ENCODE data around the gene MCC. TPM values are rescaled to one million over a fixed set of nuclear protein-coding genes. Genes with fewer than 3 reads are reported as not detected.

MCC gene
- total RNA-seq, 1 donor from 2014 or later = 26.9 TPM

DNA sequence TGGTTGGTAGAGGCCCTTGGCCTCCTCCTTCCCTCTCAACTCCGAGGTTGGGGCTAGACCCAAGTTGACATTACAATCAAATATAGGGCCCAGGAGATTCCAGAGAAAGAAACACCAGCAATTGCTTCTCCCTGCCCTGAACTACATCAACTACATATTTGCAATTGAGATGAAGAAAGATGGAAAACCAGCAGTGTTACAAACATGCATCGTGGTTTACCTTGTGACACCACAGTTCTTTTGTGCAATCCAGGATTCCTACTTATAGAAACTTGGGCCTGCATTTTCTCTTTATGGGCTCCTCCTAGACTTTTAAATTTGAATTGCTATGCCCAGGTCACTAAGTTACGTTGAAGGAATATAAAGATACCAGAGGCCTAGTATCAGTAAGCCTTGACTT lies 384.9 kb downstream of the MCC start:
- Histone ChIP-seq H3K27me3 (ENCODE audit: insufficient read depth, low read length) (no peaks in the 10 kb centered on the region), H3K9ac (ENCODE audit: low read length) (no peak overlapping the region), H3K4me3 (ENCODE audit: insufficient read depth, low read depth, low read length) (no peak overlapping the region), H4K20me1 (ENCODE audit: insufficient read depth, low read length) (peaks cover 4% of the 10 kb centered on the region), H3K4me2 (ENCODE audit: low read length) (no peak overlapping the region), H3K4me1 (ENCODE audit: insufficient read depth, low read length) (no peaks in the 10 kb centered on the region), H2AFZ (ENCODE audit: low read depth, low read length) (no peak overlapping the region), H3K9me3 (ENCODE audit: insufficient read depth, low read depth, low read length) (no peaks in the 10 kb centered on the region), H3K79me2 (ENCODE audit: insufficient read depth, low read length) (no peaks in the 10 kb centered on the region), H3K27ac (ENCODE audit: low read depth, low read length) (no peak overlapping the region), H3K36me3 (ENCODE audit: insufficient read depth, low read length) (peaks cover 2% of the 10 kb centered on the region)
- Mint-ChIP-seq H3K36me3 (ENCODE audit: low read depth, unreplicated experiment) (peaks cover 10% of the 10 kb centered on the region), H3K4me1 (ENCODE audit: low read depth, unreplicated experiment) (peaks cover 3% of the 10 kb centered on the region), H3K9me3 (ENCODE audit: unreplicated experiment) (no peaks in the 10 kb centered on the region), H3K27ac (ENCODE audit: unreplicated experiment) (no peak overlapping the region), H3K4me3 (ENCODE audit: unreplicated experiment) (no peak overlapping the region), H3K27me3 (ENCODE audit: low read depth, unreplicated experiment) (no peaks in the 10 kb centered on the region)
- DNase-seq (ENCODE audit: low read depth) = no peak
- FAIRE-seq = no peak
- no peak for TF ChIP-seq EZH2 (IDR thresholded peaks at IDR 0.05; ENCODE audit: insufficient read depth, low read length)
- TF ChIP-seq, protein P1, sequence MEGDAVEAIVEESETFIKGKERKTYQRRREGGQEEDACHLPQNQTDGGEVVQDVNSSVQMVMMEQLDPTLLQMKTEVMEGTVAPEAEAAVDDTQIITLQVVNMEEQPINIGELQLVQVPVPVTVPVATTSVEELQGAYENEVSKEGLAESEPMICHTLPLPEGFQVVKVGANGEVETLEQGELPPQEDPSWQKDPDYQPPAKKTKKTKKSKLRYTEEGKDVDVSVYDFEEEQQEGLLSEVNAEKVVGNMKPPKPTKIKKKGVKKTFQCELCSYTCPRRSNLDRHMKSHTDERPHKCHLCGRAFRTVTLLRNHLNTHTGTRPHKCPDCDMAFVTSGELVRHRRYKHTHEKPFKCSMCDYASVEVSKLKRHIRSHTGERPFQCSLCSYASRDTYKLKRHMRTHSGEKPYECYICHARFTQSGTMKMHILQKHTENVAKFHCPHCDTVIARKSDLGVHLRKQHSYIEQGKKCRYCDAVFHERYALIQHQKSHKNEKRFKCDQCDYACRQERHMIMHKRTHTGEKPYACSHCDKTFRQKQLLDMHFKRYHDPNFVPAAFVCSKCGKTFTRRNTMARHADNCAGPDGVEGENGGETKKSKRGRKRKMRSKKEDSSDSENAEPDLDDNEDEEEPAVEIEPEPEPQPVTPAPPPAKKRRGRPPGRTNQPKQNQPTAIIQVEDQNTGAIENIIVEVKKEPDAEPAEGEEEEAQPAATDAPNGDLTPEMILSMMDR (IDR thresholded peaks at IDR 0.05; ENCODE audit: insufficient read depth, low read depth, low read length) = no peak

- Histone ChIP-seq H3K79me2 (ENCODE audit: insufficient read depth, low read length) (no peaks in the 10 kb centered on the region), H3K4me1 (ENCODE audit: insufficient read depth, low read length) (no peaks in the 10 kb centered on the region), H2AFZ (ENCODE audit: low read depth, low read length) (no peak overlapping the region), H3K36me3 (ENCODE audit: insufficient read depth, low read length) (peaks cover 2% of the 10 kb centered on the region), H3K4me3 (ENCODE audit: insufficient read depth, low read depth, low read length) (no peak overlapping the region), H3K4me2 (ENCODE audit: low read length) (no peak overlapping the region), H3K27me3 (ENCODE audit: insufficient read depth, low read length) (no peaks in the 10 kb centered on the region), H4K20me1 (ENCODE audit: insufficient read depth, low read length) (no peaks in the 10 kb centered on the region), H3K9ac (ENCODE audit: low read length) (no peak overlapping the region), H3K9me3 (ENCODE audit: insufficient read depth, low read depth, low read length) (no peaks in the 10 kb centered on the region), H3K27ac (ENCODE audit: low read depth, low read length) (no peak overlapping the region)
- FAIRE-seq (no peak), DNase-seq (ENCODE audit: low read depth) (no peak)
- Mint-ChIP-seq H3K27ac (ENCODE audit: unreplicated experiment) (no peak overlapping the region), H3K36me3 (ENCODE audit: low read depth, unreplicated experiment) (peaks cover 16% of the 10 kb centered on the region), H3K4me1 (ENCODE audit: low read depth, unreplicated experiment) (peaks cover 3% of the 10 kb centered on the region), H3K4me3 (ENCODE audit: unreplicated experiment) (no peak overlapping the region), H3K9me3 (ENCODE audit: unreplicated experiment) (no peaks in the 10 kb centered on the region), H3K27me3 (ENCODE audit: low read depth, unreplicated experiment) (no peaks in the 10 kb centered on the region)
- no peak for TF ChIP-seq EZH2 (IDR thresholded peaks at IDR 0.05; ENCODE audit: insufficient read depth, low read length)
- TF ChIP-seq, protein P1 (IDR thresholded peaks at IDR 0.05; ENCODE audit: insufficient read depth, low read depth, low read length) = no peak
These were observed 386.1 kb downstream of the MCC start for GRCh38 chr5:113102121-113102531.

DNA sequence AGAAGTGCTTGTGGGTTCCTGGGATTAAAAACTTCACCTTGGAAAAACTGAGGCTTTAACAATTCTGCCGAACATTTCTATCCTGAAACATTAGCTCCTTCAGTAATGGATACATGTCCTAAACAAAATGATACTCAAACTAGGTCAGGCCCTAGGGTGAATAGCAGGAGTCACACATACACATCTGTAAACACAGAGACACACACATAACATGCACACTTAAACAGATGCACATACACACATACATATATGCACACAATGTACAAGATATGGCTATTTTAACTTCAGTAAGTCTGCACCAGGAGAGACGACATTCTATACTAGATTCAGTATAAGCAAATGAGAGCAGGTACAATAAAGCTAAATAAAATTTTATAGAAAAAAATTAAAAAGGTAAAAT lies 387.3 kb downstream of the MCC start:
- no peak for TF ChIP-seq EZH2 (IDR thresholded peaks at IDR 0.05; ENCODE audit: insufficient read depth, low read length)
- TF ChIP-seq, protein P1 (IDR thresholded peaks at IDR 0.05; ENCODE audit: insufficient read depth, low read depth, low read length) = no peak
- Histone ChIP-seq H3K27me3 (ENCODE audit: insufficient read depth, low read length) (no peaks in the 10 kb centered on the region), H3K9ac (ENCODE audit: low read length) (no peak overlapping the region), H4K20me1 (ENCODE audit: insufficient read depth, low read length) (no peaks in the 10 kb centered on the region), H3K4me2 (ENCODE audit: low read length) (no peak overlapping the region), H3K27ac (ENCODE audit: low read depth, low read length) (no peak overlapping the region), H2AFZ (ENCODE audit: low read depth, low read length) (no peak overlapping the region), H3K79me2 (ENCODE audit: insufficient read depth, low read length) (no peaks in the 10 kb centered on the region), H3K36me3 (ENCODE audit: insufficient read depth, low read length) (peaks cover 2% of the 10 kb centered on the region), H3K4me3 (ENCODE audit: insufficient read depth, low read depth, low read length) (no peak overlapping the region), H3K4me1 (ENCODE audit: insufficient read depth, low read length) (no peaks in the 10 kb centered on the region), H3K9me3 (ENCODE audit: insufficient read depth, low read depth, low read length) (no peaks in the 10 kb centered on the region)
- no peaks in the 10 kb centered on the region for H3K27me3 Mint-ChIP-seq (ENCODE audit: low read depth, unreplicated experiment)
- no peak for DNase-seq (ENCODE audit: low read depth)
- no peaks in the 10 kb centered on the region for H3K9me3 Mint-ChIP-seq (ENCODE audit: unreplicated experiment)
- FAIRE-seq = no peak
- peaks cover 16% of the 10 kb centered on the region for H3K36me3 Mint-ChIP-seq (ENCODE audit: low read depth, unreplicated experiment)
- no peak overlapping the region for H3K27ac Mint-ChIP-seq (ENCODE audit: unreplicated experiment)
- no peak overlapping the region for H3K4me3 Mint-ChIP-seq (ENCODE audit: unreplicated experiment)
- H3K4me1 Mint-ChIP-seq (ENCODE audit: low read depth, unreplicated experiment) = peaks cover 3% of the 10 kb centered on the region
